Esophagus muscularis mucosa (tissue), 4 donors: ENCODE measurements around the gene ABI3BP. TPM values are rescaled to one million over a fixed set of nuclear protein-coding genes. Genes with fewer than 3 reads are reported as not detected.

ENCODE experiments used
- DNase-seq: peaks from one replicate; pipeline ENCODE4 v3.0.0-alpha.2; 2017; ENCODE audit errors: extremely low spot score
- H3K27ac ChIP-seq, 4 donors: fragments of 200-600 bp; sonication (generic); replicated peaks in 1 of 4; 1 replicate in 3 of 4; 2 replicates in 1 of 4; pipeline ENCODE4 v1.5.1; 2016 to 2019; ENCODE audit warnings: mild to moderate bottlenecking in 1 of 4
- H3K27me3 ChIP-seq, 4 donors: fragments of 200-600 bp; sonication (generic); one replicate each; pipeline versions ENCODE4 v1.5.1 to v1.6.0; 2016 to 2019
- H3K36me3 ChIP-seq, 4 donors: fragments of 200-600 bp; sonication (generic); one replicate each; pipeline ENCODE4 v1.5.1; 2016 to 2019
- H3K4me1 ChIP-seq, 4 donors: fragments of 200-600 bp; sonication (generic); one replicate each; pipeline ENCODE4 v1.5.1; 2016 to 2019
- H3K4me3 ChIP-seq, 4 donors: fragments of 200-600 bp; sonication (generic); 1 replicate in 2 of 4; 2 replicates in 2 of 4; pipeline ENCODE4 v1.5.1; 2016 to 2019; ENCODE audit warnings: mild to moderate bottlenecking in 4 of 4, moderate library complexity in 1 of 4
- H3K9me3 ChIP-seq, 4 donors: fragments of 200-600 bp; sonication (generic); 1 replicate in 3 of 4; 2 replicates in 1 of 4; pipeline ENCODE4 v1.5.1; 2016 to 2019
- EP300 ChIP-seq: sonication (generic); formaldehyde crosslinking; IDR thresholded peaks from one replicate; pipeline ENCODE4 v1.6.1; 2017; ENCODE audit warnings: antibody characterized with exemption
- POLR2A ChIP-seq: fragments of 450-650 bp; IDR thresholded peaks from one replicate; pipeline ENCODE4 v1.6.1; 2017; ENCODE audit warnings: antibody characterized with exemption, moderate library complexity, mild to moderate bottlenecking, low read depth
- POLR2AphosphoS5 ChIP-seq, 2 donors: sonication (generic); formaldehyde crosslinking; IDR thresholded peaks; one replicate each; pipeline ENCODE4 v1.6.1; 2017; ENCODE audit warnings: antibody characterized with exemption in 2 of 2
- WGBS: methylation state at CpG from one replicate; pipeline ENCODE4 v1.1.5; 2018; 5-methylcytosine and 5-hydroxymethylcytosine counted together
- intact Hi-C: fragments of 100-400 bp; cut with DNase I; formaldehyde crosslinking; loops from one replicate; pipeline ENCODE4 v1.15.1; 2023
- total RNA-seq, 4 donors: library from RNA; depleted of rRNA; stranded (reverse); fragments of >200 nt; gene quantifications; one replicate each; pipeline versions ENCODE4 v1.1.0 to v1.2.1, GENCODE V29; 2016
- TF ChIP-seq, protein P1 (sequence below), 3 experiments: fragments of 200-600 bp in 2 of 3; fragments of 450-650 bp in 1 of 3; sonication (generic) in 2 of 3; IDR thresholded peaks; one replicate each; pipeline ENCODE4 v1.5.1; 2017 to 2019; ENCODE audit warnings: antibody characterized with exemption in 3 of 3, mild to moderate bottlenecking in 2 of 3, moderate library complexity in 1 of 3

ABI3BP gene
- total RNA-seq, 4 donors from 2014 or later, result 25.7 to 67.3 (median 61.5) TPM

- DNase-seq, result no peak
- H3K4me3 ChIP-seq, result no peak overlapping the region
- 75% methylated on average over 2 of the region's 2 CpGs for WGBS
- H3K9me3 ChIP-seq, result no peaks in the 10 kb centered on the region
- peaks cover 0 to 8% (median 2%) of the 10 kb centered on the region in 4 donors for H3K4me1 ChIP-seq
- intact Hi-C loops, result no loop called here
- no peaks in the 10 kb centered on the region for H3K27me3 ChIP-seq
- TF ChIP-seq POLR2AphosphoS5 (IDR thresholded peaks at IDR 0.05) (no peak), EP300 (no peak), POLR2A (no peak)
- TF ChIP-seq, protein P1, sequence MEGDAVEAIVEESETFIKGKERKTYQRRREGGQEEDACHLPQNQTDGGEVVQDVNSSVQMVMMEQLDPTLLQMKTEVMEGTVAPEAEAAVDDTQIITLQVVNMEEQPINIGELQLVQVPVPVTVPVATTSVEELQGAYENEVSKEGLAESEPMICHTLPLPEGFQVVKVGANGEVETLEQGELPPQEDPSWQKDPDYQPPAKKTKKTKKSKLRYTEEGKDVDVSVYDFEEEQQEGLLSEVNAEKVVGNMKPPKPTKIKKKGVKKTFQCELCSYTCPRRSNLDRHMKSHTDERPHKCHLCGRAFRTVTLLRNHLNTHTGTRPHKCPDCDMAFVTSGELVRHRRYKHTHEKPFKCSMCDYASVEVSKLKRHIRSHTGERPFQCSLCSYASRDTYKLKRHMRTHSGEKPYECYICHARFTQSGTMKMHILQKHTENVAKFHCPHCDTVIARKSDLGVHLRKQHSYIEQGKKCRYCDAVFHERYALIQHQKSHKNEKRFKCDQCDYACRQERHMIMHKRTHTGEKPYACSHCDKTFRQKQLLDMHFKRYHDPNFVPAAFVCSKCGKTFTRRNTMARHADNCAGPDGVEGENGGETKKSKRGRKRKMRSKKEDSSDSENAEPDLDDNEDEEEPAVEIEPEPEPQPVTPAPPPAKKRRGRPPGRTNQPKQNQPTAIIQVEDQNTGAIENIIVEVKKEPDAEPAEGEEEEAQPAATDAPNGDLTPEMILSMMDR (IDR thresholded peaks at IDR 0.05), result no peak
- H3K27ac ChIP-seq, result no peak overlapping the region
- peaks cover 0 to 9% (median 0%) of the 10 kb centered on the region in 4 donors for H3K36me3 ChIP-seq
These were observed 92.4 kb downstream of the ABI3BP start for GRCh38 chr3:100900671-100901335.

GRCh38 chr3:100899440-100900091 lies 93.7 kb downstream of the ABI3BP start:
- intact Hi-C loops, result no loop called here
- 61% methylated on average over 2 of the region's 2 CpGs for WGBS
- H3K36me3 ChIP-seq, result peaks cover 0 to 9% (median 0%) of the 10 kb centered on the region in 4 donors

DNA sequence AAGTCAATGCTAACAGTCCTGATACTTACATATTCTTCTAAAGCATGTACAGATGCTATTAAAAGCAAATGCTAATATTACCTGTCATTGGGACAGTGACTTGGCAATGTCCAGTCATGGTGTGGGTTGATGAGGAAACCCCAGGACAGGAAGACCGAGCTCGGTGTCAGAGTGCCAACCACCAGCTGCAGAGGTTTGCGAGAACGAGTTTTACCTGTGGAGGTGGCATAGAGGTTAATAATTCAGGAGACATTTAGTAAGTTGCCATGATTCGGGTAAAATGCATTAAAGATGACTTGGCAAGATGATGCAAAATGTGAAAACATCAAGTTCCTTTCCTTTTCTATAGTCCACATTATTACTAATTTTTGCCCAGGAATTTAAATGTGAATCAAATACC lies 94.5 kb downstream of the ABI3BP start:
- Histone ChIP-seq H3K27me3 (no peaks in the 10 kb centered on the region), H3K4me3 (no peak overlapping the region), H3K27ac (no peak overlapping the region), H3K4me1 (peaks cover 0 to 8% (median 3%) of the 10 kb centered on the region in 4 donors), H3K36me3 (peaks cover 0 to 9% (median 0%) of the 10 kb centered on the region in 4 donors), H3K9me3 (no peaks in the 10 kb centered on the region)
- no peak for DNase-seq
- 68% methylated on average over 5 of the region's 5 CpGs for WGBS
- TF ChIP-seq POLR2A (no peak), POLR2AphosphoS5 (IDR thresholded peaks at IDR 0.05) (no peak), EP300 (no peak)
- TF ChIP-seq, protein P1 (IDR thresholded peaks at IDR 0.05), result no peak
- intact Hi-C loops, result no loop called here

More at GRCh38 chr3:100899440-100900091, 93.7 kb downstream of the ABI3BP start:
- Histone ChIP-seq H3K27ac (no peak overlapping the region), H3K4me3 (no peak overlapping the region), H3K9me3 (no peaks in the 10 kb centered on the region), H3K27me3 (no peaks in the 10 kb centered on the region), H3K4me1 (peaks cover 0 to 8% (median 2%) of the 10 kb centered on the region in 4 donors)
- no peak for DNase-seq
- TF ChIP-seq POLR2AphosphoS5 (IDR thresholded peaks at IDR 0.05), result no peak
- TF ChIP-seq, protein P1 (IDR thresholded peaks at IDR 0.05), result no peak

DNA sequence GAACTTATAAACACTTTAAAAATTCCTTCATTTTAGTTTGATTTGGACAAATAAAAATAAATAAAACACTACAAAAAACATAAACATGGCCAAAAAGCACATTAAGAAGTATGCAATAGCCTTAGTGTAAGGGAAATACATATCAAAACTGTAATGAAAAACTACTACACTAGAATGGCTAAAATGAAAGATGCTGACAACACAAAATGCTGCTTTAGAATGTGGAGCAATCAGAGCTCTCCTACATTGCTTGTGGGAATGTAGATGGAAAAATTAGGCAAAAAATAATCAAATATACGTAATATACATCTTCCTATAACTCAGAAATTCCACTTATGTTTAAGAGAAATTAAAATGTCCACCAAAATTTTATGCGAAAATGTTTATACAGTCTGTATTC lies 96.2 kb downstream of the ABI3BP start:
- TF ChIP-seq EP300, result no peak
- TF ChIP-seq POLR2AphosphoS5 (IDR thresholded peaks at IDR 0.05), result no peak
- no peak for TF ChIP-seq POLR2A
- TF ChIP-seq, protein P1 (IDR thresholded peaks at IDR 0.05), result no peak
- Histone ChIP-seq H3K9me3 (no peaks in the 10 kb centered on the region), H3K36me3 (peaks cover 0 to 14% (median 0%) of the 10 kb centered on the region in 4 donors), H3K27ac (no peak overlapping the region), H3K4me3 (no peak overlapping the region), H3K4me1 (peaks cover 0 to 8% (median 3%) of the 10 kb centered on the region in 4 donors), H3K27me3 (no peaks in the 10 kb centered on the region)
- intact Hi-C loops, result no loop called here
- DNase-seq, result no peak
- WGBS, result 51% methylated on average over 2 of the region's 2 CpGs
